MM.1S (cell line): ENCODE data around the gene TNK1.

Experiments
- CTCF ChIP-seq: fragments of 300-600 bp; sonication (generic); IDR thresholded peaks from 2 replicates; pipeline ENCODE4 v1.5.1; 2016; ENCODE audit warnings: antibody characterized with exemption, low read length, mixed read lengths
- EZH2 ChIP-seq: fragments of 300-600 bp; sonication (generic); optimal IDR thresholded peaks from 2 replicates; pipeline ENCODE3; 2017; ENCODE audit warnings: low read depth, mild to moderate bottlenecking, antibody characterized with exemption, low read length, mixed read lengths

- TF ChIP-seq CTCF (no peak), EZH2 (no peak)
Measured at GRCh38 chr17:7415784-7416183, 34.9 kb downstream of the TNK1 start.
